ENCODE data around the gene YAP1.
"Not testable (repeated sequence)": the region's sequence is repeated elsewhere in the genome, so short reads cannot be mapped to it uniquely, and the experiment has no call there.

Gene YAP1

DNA sequence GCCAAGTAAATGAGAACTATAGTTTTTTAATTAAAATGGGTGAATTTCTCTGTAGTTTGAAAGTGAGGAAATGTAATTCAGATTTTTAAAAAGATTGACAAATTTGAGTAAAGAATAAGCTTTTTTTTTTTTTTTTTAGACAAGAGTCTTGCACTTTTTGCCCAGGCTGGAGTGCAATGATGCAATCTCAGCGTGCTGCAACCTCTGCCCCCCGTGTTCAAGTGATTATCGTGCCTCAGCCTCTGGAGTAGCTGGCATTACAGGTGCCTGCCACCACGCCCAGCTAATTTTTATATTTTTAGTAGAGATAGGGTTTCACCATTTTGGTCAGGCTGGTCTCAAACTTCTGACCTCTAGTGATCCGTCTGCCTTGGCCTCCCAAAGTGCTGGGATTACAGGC lies 90.1 kb downstream of the YAP1 start:
- DNase-seq (ENCODE audit: low read depth in 2 of 2), result not testable (repeated sequence)

DNA sequence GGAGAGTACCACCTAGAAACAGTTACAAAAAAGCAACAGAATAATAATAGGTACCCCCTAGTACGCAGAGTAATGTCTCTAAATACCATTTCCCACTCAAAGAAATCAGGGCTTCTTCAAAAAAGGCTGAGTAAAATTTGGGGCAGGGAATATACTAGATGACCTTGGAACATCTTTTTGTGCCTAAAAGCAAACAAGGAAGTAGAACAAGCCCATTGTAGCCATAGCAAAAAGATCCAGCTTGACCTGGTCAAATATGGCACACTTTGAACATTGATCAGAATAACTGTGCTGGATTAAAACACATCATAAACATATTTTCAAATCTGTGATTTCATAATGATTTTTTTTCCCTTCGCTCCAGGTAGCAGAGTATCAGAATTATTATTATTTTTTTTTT lies 91.5 kb downstream of the YAP1 start:
- DNase-seq (ENCODE audit: low read depth in 2 of 2), result no peak

DNA sequence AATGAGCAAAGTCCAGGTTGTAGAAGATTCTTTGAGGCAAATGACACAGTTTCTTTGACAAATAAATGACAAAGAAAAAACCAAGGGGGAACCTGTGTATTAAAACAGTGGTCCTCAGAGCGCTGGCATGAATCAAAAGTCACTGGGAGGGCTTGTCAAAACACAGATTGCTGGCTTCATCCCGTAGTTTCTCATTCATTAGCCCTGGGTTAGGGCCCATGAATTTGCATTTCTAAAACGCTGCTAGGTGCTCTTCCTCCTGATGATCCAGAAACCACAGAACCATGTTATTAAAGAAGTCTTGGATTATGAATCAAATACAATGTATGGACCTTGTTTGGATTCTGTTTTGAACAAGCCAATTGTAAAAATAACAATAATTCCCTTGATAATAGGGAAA lies 92.7 kb downstream of the YAP1 start:
- DNase-seq (ENCODE audit: low read depth in 2 of 2), result no peak

DNA sequence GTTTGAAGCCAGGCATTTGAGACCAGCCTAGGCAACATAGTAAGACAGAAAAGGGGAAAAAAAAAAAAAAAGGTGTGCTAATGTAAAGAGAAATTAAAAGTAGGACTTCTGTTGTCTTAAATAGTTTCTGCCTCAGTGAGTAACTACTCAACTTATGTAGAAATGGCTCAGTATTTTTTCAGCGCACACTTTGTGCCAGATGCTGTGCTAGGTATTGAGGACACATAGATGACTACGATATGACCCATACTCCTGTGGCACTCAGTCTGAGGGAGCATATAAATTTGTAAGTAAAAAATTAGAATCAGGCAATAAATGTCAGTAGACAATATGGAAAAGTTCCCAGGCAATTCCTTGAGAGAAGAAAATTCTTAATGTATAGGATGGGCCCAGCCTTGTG lies 93.9 kb downstream of the YAP1 start:
- no peak for DNase-seq (ENCODE audit: low read depth in 2 of 2)

DNA sequence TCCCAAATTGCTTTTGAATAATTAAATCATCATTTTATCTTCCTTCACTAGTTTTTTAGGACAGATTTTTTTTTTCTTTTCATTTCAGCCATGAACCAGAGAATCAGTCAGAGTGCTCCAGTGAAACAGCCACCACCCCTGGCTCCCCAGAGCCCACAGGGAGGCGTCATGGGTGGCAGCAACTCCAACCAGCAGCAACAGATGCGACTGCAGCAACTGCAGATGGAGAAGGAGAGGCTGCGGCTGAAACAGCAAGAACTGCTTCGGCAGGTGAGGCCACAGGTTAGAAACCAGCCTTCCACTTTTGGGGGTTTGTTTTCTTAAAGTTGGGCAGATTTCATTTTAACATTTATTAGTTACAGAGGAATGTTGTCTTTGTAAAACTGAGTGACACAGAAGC lies 95.6 kb downstream of the YAP1 start:
- DNase-seq (ENCODE audit: low read depth in 2 of 2), result no peak

DNA sequence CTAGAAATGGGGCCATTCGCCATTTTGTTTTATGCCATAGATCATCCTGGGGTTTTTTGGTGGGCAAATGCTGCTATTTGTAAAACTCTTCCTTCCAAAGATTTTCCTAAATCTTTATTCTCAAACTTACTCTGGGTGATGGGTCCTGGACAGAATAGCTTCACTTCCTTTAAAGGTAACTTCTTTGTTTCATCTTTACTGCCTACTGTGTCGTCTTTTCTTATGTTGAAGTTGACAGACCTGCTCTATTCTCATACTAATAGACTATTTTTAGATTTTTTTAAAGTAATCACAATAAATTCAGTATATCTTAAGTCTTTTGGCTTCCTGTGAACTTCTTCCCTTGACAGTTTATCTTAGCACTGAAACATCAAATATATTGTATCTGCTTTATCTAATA lies 98.6 kb downstream of the YAP1 start:
- DNase-seq (ENCODE audit: low read depth in 2 of 2), result no peak

DNA sequence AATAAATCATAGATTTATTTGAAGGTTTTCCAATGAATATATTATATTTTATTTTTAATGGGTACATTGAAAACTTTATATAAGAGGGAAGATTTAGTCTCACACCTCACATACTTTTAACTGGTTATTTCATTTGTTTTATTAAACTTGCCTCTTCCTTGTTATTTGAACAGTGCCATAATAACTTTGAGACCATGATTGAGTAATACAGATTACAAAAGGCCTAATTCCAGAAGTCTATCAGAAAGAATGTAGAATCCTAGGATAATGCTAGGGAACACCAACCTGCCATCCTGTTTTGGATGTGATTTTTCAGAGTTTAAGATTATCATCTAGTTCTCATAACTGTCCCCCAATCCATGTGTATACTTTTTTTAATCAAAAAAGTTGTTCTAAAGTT lies 104.4 kb downstream of the YAP1 start:
- DNase-seq (ENCODE audit: low read depth in 2 of 2), result no peak

DNA sequence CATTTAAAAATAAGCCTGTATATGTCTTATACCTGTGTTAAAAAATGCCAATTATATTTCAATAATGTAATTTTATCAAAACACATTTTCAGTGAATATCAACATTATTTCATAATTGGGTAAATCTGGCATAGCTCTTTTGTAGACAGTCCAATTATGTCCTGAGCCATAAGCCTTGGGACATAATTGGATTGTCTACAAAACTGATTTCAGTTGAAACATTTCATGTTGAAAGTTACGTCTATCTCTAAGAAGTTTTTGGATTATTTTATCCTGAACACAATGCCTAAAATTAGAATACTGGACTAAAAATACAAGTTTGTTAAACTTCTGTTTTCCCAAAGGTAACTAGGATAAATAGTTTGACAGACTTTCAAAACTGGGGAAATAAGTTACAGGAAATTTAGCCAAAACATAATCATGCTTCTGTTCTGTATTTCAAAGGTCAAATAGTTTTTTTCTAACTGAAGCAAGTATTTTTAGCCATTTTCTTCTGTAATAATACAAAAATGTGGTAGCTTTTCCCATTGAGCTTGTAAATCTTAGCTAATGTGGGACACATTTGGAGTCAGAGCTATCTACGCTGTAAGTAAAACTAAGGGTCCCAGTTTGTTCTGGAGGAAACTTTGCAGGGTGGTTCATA lies 106.3 kb downstream of the YAP1 start:
- DNase-seq (ENCODE audit: low read depth in 2 of 2), result no peak

DNA sequence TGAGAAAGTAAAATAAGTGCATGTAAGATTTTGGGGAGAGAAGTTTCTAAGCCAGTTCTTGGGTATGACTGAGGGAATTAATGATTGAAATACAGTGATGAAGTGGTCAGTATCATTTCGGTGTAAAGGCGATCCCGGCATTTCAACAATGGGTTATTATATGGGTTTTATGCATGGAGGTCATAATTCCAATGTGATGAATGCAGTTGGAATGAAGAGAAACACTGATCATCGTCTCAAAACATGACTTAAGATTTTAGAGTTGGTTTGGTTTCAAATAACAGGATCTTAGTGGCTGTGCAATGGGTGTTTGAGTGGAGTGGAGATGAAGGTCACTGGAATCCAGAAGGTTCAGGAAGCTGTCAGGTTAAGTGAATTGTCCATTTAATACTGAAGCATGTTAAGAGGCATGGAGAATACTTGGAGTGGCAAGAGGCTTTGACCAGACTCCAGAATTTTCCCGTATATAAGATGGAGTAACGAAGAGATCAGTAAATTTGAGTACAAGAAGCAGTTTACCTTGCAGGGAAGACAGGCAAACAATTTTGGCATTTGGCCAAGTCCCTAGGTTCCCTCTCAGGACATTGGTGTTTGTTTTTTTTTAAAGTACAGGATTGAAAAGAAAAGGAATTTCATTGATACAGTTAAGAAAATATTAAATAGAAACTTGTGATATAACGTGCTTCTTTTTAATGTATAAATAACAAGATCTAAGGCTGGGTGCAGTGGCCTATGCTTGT lies 110.7 kb downstream of the YAP1 start:
- DNase-seq (ENCODE audit: low read depth in 2 of 2), result no peak

DNA sequence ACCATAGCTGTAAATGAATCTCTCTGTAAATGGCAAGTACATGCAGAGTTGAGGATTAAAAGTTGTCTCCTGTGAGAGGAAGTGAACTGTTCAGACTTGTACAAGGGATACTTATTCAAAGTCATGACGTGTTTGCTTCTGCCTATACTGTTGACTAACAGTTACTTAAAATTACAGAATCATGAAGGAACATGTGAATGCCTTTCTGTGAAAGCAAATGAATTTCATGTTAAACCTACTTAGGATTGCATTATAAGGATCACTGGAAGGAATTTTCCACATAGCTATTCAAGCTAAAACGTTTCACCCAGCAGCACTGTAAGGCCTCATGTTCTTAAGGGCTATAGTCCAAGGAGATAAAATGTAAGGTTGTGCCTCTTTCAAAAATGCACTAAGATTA lies 113.6 kb downstream of the YAP1 start:
- no peak for DNase-seq (ENCODE audit: low read depth in 2 of 2)

DNA sequence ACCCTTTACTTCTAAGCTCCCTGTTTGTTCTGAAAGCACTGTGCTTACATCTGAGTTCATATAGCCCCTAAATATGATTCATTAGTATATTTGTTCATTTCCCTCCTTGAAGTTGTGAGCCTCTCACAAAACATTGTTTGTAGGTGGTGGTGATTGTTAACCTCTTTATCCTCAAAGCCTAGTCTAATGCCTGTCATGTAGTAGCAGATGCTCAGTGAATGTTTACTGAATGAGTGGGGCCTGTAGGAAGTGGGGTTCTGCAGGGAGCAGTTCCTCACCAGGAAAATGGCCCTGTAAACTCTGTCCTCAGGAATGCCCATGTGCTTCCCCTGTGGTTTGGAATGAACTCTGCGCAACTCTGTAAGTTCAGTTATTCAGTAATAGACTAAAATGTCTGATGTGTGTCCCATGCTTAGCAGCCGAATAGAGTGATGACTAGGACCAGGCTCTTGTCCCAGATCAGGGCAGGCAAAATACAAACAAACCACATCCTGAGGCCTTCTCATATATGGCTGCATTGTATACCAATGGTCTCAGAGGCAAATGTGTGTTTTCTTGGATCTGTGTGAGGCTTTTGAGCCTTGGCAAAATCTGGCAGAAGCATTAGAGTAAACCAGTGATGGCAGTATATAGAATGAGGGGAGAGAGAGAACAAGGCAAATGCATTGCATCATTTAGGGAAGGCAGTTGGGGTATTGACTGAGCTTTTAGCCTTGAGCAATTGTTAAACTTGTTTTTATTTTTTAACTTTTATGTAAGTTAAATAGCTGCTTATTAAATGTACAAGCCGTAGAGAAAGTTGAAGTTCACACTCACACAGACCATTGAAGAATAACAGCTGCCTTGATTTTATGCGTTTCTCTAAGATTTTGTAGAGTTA lies 115.7 kb downstream of the YAP1 start:
- no peak for DNase-seq (ENCODE audit: low read depth in 2 of 2)

DNA sequence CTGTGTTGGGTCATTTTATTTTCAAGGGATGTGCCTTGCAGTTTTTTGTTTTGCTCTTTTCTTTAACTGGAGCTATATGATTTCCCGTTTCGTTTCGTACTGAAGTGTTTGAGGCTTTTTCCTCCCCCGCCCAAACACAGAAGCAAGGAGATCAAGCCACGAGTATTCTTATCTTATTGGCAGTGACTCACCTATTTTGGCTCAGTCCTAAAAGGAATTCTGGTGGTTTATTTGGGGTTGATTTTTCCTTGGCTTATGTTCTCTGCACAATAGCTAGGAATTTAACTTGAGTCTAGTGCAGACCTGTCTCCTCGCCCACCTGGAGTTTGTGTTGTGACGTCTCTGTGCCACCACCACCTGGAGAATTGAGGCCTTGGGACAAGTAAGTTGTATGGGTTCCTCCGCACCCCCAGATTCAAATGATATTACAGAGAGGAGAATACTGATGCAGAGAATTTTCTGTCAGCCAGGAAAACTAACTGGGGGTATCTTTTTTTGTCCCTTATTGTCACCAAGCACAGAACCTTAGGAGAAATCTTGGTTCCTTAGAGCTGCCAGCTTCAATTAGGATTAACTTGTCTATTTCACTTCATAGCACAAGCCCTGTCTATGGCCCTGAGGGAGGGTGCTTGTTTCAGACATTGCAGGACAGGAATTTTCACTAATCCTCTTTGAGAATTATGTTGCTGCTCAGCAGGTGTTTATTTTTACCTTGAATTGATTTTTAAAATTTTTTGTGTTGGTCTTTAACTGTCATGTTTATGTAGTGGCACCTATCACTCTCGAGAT lies 116.6 kb downstream of the YAP1 start:
- DNase-seq (ENCODE audit: low read depth in 2 of 2), result no peak

DNA sequence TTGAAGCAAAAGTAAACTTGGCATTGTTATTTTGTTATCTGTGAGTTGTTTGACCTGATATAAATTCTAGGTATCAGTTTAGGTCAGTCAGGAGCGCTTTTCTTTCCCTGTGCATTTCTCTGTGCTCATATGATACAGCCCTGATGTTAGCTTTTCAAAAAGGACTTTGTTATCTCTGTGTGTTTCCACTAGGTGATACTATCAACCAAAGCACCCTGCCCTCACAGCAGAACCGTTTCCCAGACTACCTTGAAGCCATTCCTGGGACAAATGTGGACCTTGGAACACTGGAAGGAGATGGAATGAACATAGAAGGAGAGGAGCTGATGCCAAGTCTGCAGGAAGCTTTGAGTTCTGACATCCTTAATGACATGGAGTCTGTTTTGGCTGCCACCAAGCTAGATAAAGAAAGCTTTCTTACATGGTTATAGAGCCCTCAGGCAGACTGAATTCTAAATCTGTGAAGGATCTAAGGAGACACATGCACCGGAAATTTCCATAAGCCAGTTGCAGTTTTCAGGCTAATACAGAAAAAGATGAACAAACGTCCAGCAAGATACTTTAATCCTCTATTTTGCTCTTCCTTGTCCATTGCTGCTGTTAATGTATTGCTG lies 119.4 kb downstream of the YAP1 start:
- no peak for DNase-seq (ENCODE audit: low read depth in 2 of 2)

DNA sequence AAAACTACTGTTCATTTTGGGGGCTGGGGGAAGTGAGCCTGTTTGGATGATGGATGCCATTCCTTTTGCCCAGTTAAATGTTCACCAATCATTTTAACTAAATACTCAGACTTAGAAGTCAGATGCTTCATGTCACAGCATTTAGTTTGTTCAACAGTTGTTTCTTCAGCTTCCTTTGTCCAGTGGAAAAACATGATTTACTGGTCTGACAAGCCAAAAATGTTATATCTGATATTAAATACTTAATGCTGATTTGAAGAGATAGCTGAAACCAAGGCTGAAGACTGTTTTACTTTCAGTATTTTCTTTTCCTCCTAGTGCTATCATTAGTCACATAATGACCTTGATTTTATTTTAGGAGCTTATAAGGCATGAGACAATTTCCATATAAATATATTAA lies 119.9 kb downstream of the YAP1 start:
- no peak for DNase-seq (ENCODE audit: low read depth in 2 of 2)

DNA sequence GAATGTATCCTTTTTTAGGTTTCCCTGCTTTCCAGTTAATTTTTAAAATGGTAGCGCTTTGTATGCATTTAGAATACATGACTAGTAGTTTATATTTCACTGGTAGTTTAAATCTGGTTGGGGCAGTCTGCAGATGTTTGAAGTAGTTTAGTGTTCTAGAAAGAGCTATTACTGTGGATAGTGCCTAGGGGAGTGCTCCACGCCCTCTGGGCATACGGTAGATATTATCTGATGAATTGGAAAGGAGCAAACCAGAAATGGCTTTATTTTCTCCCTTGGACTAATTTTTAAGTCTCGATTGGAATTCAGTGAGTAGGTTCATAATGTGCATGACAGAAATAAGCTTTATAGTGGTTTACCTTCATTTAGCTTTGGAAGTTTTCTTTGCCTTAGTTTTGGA lies 120.7 kb downstream of the YAP1 start:
- DNase-seq (ENCODE audit: low read depth in 2 of 2), result no peak

DNA sequence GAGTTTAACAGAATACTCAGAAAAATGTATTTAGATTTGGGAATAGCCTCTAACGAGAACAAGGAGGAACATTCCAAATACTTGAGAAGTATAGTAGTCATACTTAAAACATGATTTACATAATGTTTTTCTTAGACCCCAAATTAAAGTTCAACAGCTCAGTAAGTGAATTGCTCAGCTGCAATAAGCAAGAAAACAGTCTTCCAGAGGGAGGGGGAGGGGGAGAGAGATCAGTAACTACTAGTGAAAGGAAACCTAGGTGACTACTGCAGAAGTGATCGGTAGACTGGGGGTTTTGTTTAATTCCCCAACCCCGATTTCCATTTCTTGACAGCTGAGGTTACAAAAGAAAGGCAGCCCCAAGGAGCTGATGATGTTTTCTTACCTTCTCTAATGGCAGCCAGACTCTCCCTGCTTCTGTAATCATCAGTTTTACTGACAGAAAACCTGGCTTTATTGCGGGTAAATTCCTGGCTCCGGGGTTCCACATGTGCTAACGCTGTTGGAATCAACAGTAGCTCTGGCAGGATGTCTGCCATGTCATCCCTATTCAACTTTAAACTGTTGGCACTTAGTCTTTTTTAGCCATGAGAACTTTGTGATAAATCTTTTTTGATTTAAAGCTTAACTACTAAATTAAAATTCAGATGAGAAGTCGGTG lies 124.7 kb downstream of the YAP1 start:
- DNase-seq (ENCODE audit: low read depth in 2 of 2), result no peak

DNA sequence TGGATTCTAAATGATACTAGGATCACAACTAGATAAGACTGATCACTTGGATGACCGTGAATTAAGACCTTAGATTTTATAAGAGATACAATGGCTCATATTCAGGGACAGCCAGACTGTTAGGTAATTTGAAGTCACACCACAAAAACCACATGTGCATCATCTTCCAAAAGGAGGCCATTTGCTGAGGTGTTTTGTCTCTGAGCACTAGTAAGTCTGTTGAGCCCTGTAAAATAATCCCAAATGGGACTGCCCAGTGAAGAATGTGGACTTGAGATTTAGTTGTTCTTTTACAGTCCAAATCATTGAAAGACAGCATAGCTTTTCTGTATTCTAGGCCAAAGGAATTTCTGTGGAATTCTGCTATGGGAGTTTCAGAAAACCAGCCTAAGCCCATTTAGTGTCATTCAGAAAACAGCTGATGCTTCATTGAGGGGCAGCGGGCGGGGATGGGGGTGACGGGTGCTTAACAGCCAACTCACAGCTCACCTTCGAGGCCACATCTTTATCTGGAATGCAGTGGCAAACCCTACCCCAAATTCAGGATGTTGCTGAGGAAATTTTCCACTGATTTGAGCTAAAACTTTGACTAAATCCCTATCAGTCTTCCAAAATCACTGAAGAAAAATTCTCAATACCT lies 127.0 kb downstream of the YAP1 start:
- DNase-seq (ENCODE audit: low read depth in 2 of 2), result no peak

DNA sequence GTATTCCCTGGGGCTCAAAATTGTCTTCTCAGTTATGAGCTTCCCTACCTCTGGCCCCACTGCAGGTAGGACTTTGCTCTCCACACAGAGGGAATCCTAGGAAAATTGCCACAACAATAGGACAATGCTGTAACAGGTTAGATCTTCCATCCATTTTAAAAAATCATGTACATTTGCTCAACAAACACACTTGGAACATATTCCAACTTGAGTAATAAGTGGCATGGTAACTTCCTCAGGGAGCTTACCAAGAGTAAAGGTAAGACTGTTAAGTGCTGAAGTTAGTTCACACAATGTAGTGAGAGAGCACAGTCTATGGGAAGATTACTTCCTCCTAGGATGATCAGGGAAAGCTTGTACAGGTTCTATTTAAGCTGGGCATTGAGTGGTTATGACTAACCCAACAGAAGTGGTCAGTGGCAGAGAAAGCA lies 128.2 kb downstream of the YAP1 start:
- DNase-seq (ENCODE audit: low read depth in 2 of 2), result no peak

DNA sequence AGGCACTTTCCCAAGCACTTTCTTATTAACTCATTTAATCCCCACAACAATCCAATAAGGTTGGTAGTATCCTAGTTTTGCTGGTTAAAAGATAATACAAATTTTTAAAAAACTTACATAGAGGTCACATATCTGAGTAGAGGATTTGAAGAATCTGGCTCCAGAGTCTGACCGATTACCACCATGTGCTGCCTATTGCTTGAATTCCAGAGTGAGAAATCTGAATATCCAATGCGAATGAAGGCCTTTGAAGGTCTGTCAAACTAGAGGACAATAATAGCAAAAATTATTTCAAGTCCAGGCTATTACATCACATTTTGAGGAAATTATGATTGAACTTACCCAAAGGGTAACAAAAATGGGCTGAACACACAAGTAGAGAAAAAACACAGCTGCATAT lies 129.2 kb downstream of the YAP1 start:
- DNase-seq (ENCODE audit: low read depth in 2 of 2), result no peak

DNA sequence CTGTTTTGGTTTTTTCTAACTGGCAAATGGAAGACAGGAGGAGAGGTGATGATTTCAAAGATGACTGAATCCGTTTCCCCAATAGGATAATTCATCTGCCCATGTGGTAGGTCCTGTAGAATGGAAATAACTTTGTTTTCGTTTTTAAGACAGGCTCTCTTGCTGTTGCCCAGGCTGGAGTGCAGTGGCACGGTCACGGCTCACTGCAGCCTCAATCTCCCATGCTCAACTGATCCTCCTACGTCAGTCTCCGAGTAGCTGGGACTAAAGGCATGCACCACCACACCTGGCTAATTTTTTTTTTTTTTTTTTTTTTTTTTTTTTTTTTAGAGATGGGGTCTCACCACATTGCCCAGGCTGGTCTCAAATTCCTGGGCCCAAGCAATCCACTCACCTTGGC lies 129.7 kb downstream of the YAP1 start:
- no peak for DNase-seq (ENCODE audit: low read depth in 2 of 2)

DNA sequence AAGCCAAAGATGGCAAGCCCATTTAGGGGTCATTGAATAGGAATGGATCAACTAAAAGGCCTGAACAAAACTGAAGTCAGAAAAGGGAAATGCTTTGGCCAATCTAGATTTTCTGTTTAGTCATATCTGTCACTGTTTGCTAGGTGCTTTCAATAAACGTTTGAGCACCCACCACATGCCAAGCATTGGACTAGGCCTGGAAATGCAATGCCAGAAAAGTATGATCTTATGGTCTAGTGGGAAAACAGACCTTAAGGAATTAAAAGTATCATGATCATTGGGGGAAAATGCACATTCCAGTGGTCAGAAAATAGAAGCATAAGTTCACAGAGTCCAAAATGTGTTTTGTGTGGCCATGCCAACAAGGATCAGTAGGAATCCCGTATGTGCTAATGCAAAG lies 130.3 kb downstream of the YAP1 start:
- no peak for DNase-seq (ENCODE audit: low read depth in 2 of 2)

All from activated CD8-positive, alpha-beta memory T cell treated with anti-CD3 and anti-CD28 coated beads for 4 hours (primary cell).